GM18873 (cell line): ENCODE data around the gene KRTAP5-9.
"Not testable (repeated sequence)": the region's sequence is repeated elsewhere in the genome, so short reads cannot be mapped to it uniquely, and the experiment has no call there.

Experiments used
- ATAC-seq: cut with Tn5 transposase; IDR thresholded peaks from one replicate; pipeline ENCODE4 v1.9.1; 2021; ENCODE audit warnings: mild to moderate bottlenecking, moderate library complexity, moderate number of reproducible peaks; ENCODE audit not compliant: unreplicated experiment, low FRiP score

Gene KRTAP5-9

DNA sequence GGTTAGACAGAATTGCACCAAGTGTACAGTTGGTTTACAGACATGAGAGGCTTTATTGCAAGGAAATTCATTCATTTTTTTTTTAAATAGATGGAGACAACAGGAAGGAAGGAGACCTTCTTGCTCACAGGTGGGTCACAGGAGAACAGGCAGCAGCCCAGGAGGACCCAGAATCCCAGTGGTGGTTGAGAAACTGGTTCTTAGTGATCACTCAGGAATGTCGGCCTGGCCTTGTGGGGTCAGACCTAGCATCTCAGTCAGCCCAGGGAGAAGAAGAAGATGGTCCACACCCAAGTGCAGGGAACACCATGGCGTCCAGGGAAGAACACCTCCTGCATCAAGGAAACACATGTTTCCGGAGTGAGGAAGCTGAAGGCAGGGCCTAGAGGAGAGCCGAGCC is 33.6 kb downstream of the KRTAP5-9 start:
- no peak for ATAC-seq

- ATAC-seq, result no peak
Observed at GRCh38 chr11:71582309-71582895, 34.2 kb downstream of the KRTAP5-9 start, which contains the start of gene KRTAP5-11. KRTAP5-11 (minus strand) TSS chr11:71582875; CDS start chr11:71582837, 38 bp downstream.

DNA sequence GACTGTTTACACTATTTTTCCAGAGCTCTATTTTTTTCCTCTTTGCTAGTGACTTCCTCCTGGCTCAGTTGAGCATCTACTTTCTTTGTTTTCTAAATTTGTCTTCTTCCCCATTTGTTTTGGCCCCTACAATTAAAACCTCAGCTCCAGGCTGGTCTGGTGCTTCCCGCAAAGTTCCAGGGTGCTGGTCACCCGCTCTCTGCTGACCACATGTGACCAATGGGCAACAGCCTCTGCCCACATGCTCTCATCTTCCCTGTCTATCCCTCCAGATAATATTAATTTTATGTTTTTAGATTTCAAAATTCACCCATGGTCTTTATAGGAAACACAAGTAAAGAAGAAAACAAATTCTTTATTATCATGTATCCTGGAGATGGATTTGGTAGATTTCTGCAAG is 34.7 kb downstream of the KRTAP5-9 start:
- not testable (repeated sequence) for ATAC-seq

GRCh38 chr11:71585673-71586072 is 37.5 kb downstream of the KRTAP5-9 start:
- ATAC-seq, result not testable (repeated sequence)

DNA sequence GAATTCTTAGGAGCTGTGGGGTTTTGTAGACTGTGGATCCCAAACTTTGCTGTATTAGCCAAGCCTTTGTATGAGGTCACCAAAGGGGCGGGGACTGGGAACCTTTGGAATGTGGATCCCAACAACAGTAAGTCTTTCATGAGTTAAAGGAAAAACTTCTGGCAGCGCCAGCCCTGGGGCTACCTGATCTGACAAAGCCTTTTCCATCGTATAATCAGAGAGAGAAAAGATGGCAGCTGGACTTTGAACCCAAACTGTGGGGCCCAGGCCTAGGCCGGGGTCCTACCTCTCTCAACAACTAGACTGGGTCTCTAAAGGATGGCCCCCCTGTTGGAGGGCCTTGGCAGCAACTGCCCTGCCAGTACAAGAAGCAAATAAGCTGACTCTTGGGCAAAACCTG is 40.1 kb downstream of the KRTAP5-9 start:
- not testable (repeated sequence) for ATAC-seq

DNA sequence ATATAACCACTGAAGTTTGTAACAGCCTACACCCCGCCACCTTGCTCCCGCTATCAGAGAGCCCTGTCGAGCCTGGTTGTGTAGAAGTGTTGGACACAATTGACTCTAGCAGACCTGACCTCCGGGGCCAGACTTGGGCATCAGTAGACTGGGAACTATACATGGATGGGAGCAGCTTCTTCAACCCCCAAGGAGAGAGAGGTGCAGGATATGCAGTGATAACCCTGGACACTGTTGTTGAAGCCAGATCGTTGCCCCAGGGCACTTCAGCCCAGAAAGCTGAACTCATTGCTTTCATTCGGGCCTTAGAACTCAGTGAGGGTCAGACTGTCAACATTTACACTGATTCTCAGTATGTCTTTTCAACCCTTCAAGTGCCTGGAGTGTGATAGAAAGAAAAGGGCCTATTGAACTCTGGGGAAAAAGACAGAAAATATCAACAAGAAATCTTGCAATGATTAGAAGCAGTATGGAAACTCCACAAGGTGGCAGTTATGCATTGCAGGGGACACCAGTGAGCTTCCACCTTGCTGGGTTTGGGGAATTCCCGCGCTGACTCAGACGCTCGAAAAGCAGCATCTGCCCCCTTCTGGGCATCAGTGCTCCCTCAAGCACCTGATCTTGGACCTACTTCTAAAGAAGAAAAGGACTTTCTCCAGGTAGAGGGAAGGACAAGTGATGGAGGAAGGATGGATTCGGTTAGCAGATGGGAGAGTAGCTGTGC is 40.8 kb downstream of the KRTAP5-9 start:
- not testable (repeated sequence) for ATAC-seq

GRCh38 chr11:71589546-71589920 is 41.3 kb downstream of the KRTAP5-9 start:
- ATAC-seq, result not testable (repeated sequence)
